H1 (cell line): ENCODE measurements around the gene ODAD3. TPM values are rescaled to one million over a fixed set of nuclear protein-coding genes. Genes with fewer than 3 reads are reported as not detected.

Experiments used
- CTCF ChIA-PET: fragments of 300-600 bp; sonication (Branson Sonifier 250); formaldehyde crosslinking; loops from one replicate; lab custom pipeline; 2021; ENCODE audit not compliant: partially characterized antibody; lab: Charles Lee
- POLR2A ChIA-PET: fragments of 300-600 bp; sonication (Branson Sonifier 250); formaldehyde crosslinking; loops from one replicate; lab custom pipeline; 2021; ENCODE audit warnings: inconsistent platforms; ENCODE audit not compliant: partially characterized antibody; lab: Charles Lee
- DNase-seq, 2 experiments: peaks; one replicate each; pipeline versions ENCODE4 v3.0.0 to v3.0.0-alpha.2; 2010 to 2022; ENCODE audit warnings: low spot score in 2 of 2, low read depth in 1 of 2, mixed read lengths in 1 of 2
- FAIRE-seq: peaks from 2 replicates; lab custom pipeline; 2011; peaks lifted over from hg19 to GRCh38; lab: Jason Lieb, UNC
- H2AFZ ChIP-seq: 2 replicates; pipeline ENCODE4 v1.8.1; 2012; ENCODE audit warnings: low read length, inconsistent platforms
- H2AK5ac ChIP-seq: 2 replicates; pipeline ENCODE4 v1.6.1; 2013; ENCODE audit warnings: low read depth, low read length
- H2BK120ac ChIP-seq: replicated peaks from 2 replicates; pipeline ENCODE3; 2013; ENCODE audit warnings: low read depth, low read length, inconsistent platforms
- H2BK12ac ChIP-seq: 2 replicates; pipeline ENCODE4 v1.6.1; 2013; ENCODE audit warnings: low read depth, low read length
- H2BK15ac ChIP-seq: 2 replicates; pipeline ENCODE4 v1.6.1; 2013; ENCODE audit warnings: low read length
- H2BK20ac ChIP-seq: 2 replicates; pipeline ENCODE4 v1.6.1; 2013; ENCODE audit warnings: low read length
- H2BK5ac ChIP-seq: 2 replicates; pipeline ENCODE4 v1.6.1; 2013; ENCODE audit warnings: low read depth, low read length
- H3K14ac ChIP-seq: 2 replicates; pipeline ENCODE4 v1.6.1; 2013; ENCODE audit warnings: inconsistent platforms; ENCODE audit not compliant: insufficient read length
- H3K18ac ChIP-seq: 2 replicates; pipeline ENCODE4 v1.6.1; 2013; ENCODE audit warnings: low read length; ENCODE audit errors: extremely low read depth
- H3K23ac ChIP-seq: 2 replicates; pipeline ENCODE4 v1.6.1; 2013; ENCODE audit warnings: inconsistent platforms; ENCODE audit not compliant: insufficient read length
- H3K23me2 ChIP-seq: 2 replicates; pipeline ENCODE4 v1.6.1; 2013; ENCODE audit warnings: low read depth, low read length
- H3K27ac ChIP-seq: 2 replicates; pipeline ENCODE4 v1.6.1; 2011; ENCODE audit warnings: low read depth, low read length, inconsistent platforms
- H3K27me3 ChIP-seq, 4 experiments: replicated peaks in 1 of 4; 1 replicate in 1 of 4; 2 replicates in 3 of 4; pipeline versions ENCODE4 v1.6.1 to v1.8.1; 2011 to 2013; ENCODE audit warnings: low read length in 3 of 4, mild to moderate bottlenecking in 3 of 4, inconsistent platforms in 2 of 4, mixed read lengths in 2 of 4, moderate library complexity in 1 of 4; ENCODE audit not compliant: control insufficient read depth in 3 of 4, insufficient read depth in 3 of 4; ENCODE audit errors: extremely low read depth in 1 of 4
- H3K36me3 ChIP-seq, 4 experiments: 2 replicates each; pipeline versions ENCODE4 v1.6.1 to v1.8.1; 2011 to 2013; ENCODE audit warnings: mild to moderate bottlenecking in 4 of 4, low read length in 3 of 4, moderate library complexity in 2 of 4, control low read depth in 1 of 4, inconsistent platforms in 1 of 4; ENCODE audit not compliant: insufficient read depth in 4 of 4, control insufficient read depth in 2 of 4
- H3K4ac ChIP-seq: replicated peaks from 2 replicates; pipeline ENCODE3; 2013; ENCODE audit warnings: low read length, low read depth, mixed read lengths, inconsistent platforms; ENCODE audit not compliant: insufficient read length
- H3K4me1 ChIP-seq, 4 experiments: replicated peaks in 1 of 4; 1 replicate in 1 of 4; 2 replicates in 3 of 4; pipeline versions ENCODE4 v1.6.1 to v1.8.1; 2011 to 2013; ENCODE audit warnings: low read length in 3 of 4, inconsistent platforms in 2 of 4, mixed read lengths in 1 of 4; ENCODE audit not compliant: insufficient read depth in 4 of 4, control insufficient read depth in 3 of 4
- H3K4me2 ChIP-seq, 2 experiments: 2 replicates each; pipeline versions ENCODE4 v1.6.1 to v1.8.1; 2011 to 2013; ENCODE audit warnings: low read depth in 2 of 2, low read length in 2 of 2, control low read depth in 1 of 2, inconsistent platforms in 1 of 2, mild to moderate bottlenecking in 1 of 2; ENCODE audit not compliant: insufficient read depth in 1 of 2
- H3K4me3 ChIP-seq, 4 experiments: fragments of 200-600, 300-600 bp in 1 of 4; sonication (generic), shearing (Covaris generic), sonication (Bioruptor Twin) in 1 of 4; 2 replicates each; pipeline versions ENCODE4 v1.5.1 to v1.8.1; 2011 to 2016; ENCODE audit warnings: low read length in 4 of 4, low read depth in 3 of 4, control low read depth in 2 of 4, inconsistent platforms in 2 of 4, mild to moderate bottlenecking in 2 of 4, mixed read lengths in 1 of 4, moderate library complexity in 1 of 4; ENCODE audit not compliant: insufficient read depth in 2 of 4; ENCODE audit errors: extremely low read depth in 1 of 4
- H3K56ac ChIP-seq: replicated peaks from 2 replicates; pipeline ENCODE3; 2013; ENCODE audit warnings: low read depth, mild to moderate bottlenecking, mixed read lengths, low read length, inconsistent platforms; ENCODE audit not compliant: insufficient read length
- H3K79me1 ChIP-seq: 2 replicates; pipeline ENCODE4 v1.6.1; 2013; ENCODE audit warnings: low read depth, low read length, control low read depth
- H3K79me2 ChIP-seq, 2 experiments: 2 replicates each; pipeline versions ENCODE4 v1.6.1 to v1.8.1; 2012 to 2013; ENCODE audit warnings: low read length in 2 of 2, mild to moderate bottlenecking in 2 of 2, inconsistent platforms in 1 of 2; ENCODE audit not compliant: insufficient read depth in 2 of 2, control insufficient read depth in 1 of 2
- H3K9ac ChIP-seq, 4 experiments: replicated peaks in 1 of 4; 1 replicate in 1 of 4; 2 replicates in 3 of 4; pipeline versions ENCODE4 v1.6.1 to v1.8.1; 2011 to 2013; ENCODE audit warnings: low read depth in 3 of 4, low read length in 3 of 4, control low read depth in 2 of 4, mild to moderate bottlenecking in 2 of 4, moderate library complexity in 2 of 4, inconsistent platforms in 1 of 4; ENCODE audit errors: extremely low read depth in 1 of 4
- H3K9me3 ChIP-seq, 2 experiments: 2 replicates each; pipeline versions ENCODE4 v1.6.1 to v1.8.1; 2012 to 2013; ENCODE audit warnings: mild to moderate bottlenecking in 2 of 2, moderate library complexity in 2 of 2, control low read depth in 1 of 2, inconsistent platforms in 1 of 2, low read depth in 1 of 2, low read length in 1 of 2, mixed read lengths in 1 of 2; ENCODE audit not compliant: insufficient read depth in 2 of 2
- H4K20me1 ChIP-seq, 2 experiments: replicated peaks in 1 of 2; 2 replicates each; pipeline versions ENCODE3 to v1.8.1; 2011 to 2013; ENCODE audit warnings: inconsistent platforms in 2 of 2, low read length in 2 of 2, mild to moderate bottlenecking in 1 of 2; ENCODE audit not compliant: insufficient read depth in 2 of 2, control insufficient read depth in 1 of 2
- H4K5ac ChIP-seq: 2 replicates; pipeline ENCODE4 v1.6.1; 2013; ENCODE audit warnings: low read length, low read depth, mixed read lengths, inconsistent platforms; ENCODE audit not compliant: insufficient read length
- H4K8ac ChIP-seq: 2 replicates; pipeline ENCODE4 v1.8.0; 2013; ENCODE audit warnings: mild to moderate bottlenecking, moderate library complexity, low read length, inconsistent platforms; ENCODE audit not compliant: insufficient read depth; ENCODE audit errors: extremely low read depth
- H4K91ac ChIP-seq: replicated peaks from 2 replicates; pipeline ENCODE3; 2013; ENCODE audit warnings: low read length, mixed read lengths, inconsistent platforms; ENCODE audit not compliant: insufficient read length
- ASH2L ChIP-seq: fragments of 200-600, 300-600 bp; sonication (generic); IDR thresholded peaks from one replicate; pipeline ENCODE4 v1.7.1; 2017; ENCODE audit warnings: low read length
- CEBPB ChIP-seq: IDR thresholded peaks from 2 replicates; pipeline ENCODE4 v1.6.1; 2012; ENCODE audit warnings: low read depth, low read length
- EGR1 ChIP-seq: IDR thresholded peaks from 2 replicates; pipeline ENCODE4 v1.6.1; 2011; ENCODE audit warnings: low read depth, low read length, borderline replicate concordance
- NANOG ChIP-seq: IDR thresholded peaks from 2 replicates; pipeline ENCODE4 v1.6.1; 2011; ENCODE audit warnings: low read length, low read depth, mild to moderate bottlenecking, inconsistent platforms; ENCODE audit not compliant: insufficient read depth, poor library complexity, severe bottlenecking
- PHF8 ChIP-seq: fragments of 200-600 bp; sonication (generic); conservative IDR thresholded peaks from 2 replicates; pipeline ENCODE4 v1.7.1; 2012; ENCODE audit warnings: low read depth, mild to moderate bottlenecking, inconsistent platforms, low read length, moderate library complexity
- RFX5 ChIP-seq: IDR thresholded peaks from 2 replicates; pipeline ENCODE4 v1.6.1; 2011; ENCODE audit warnings: low read depth, low read length, improper control_type of control experiment, borderline replicate concordance
- SP2 ChIP-seq: IDR thresholded peaks from 2 replicates; pipeline ENCODE4 v1.6.1; 2012; ENCODE audit warnings: mild to moderate bottlenecking, low read length, inconsistent platforms
- TAF1 ChIP-seq: IDR thresholded peaks from 2 replicates; pipeline ENCODE4 v1.6.1; 2011; ENCODE audit warnings: mild to moderate bottlenecking, low read depth, low read length
- ZNF274 ChIP-seq: IDR thresholded peaks from 2 replicates; pipeline ENCODE4 v1.7.0; 2012; ENCODE audit warnings: low read length, borderline replicate concordance; ENCODE audit errors: extremely low read depth
- WGBS, 2 experiments: shearing (Covaris generic) in 1 of 2; methylation state at CpG; one replicate each; pipeline versions ENCODE4 v1.1.6 to v1.1.7; 2013 to 2015; ENCODE audit warnings: low lambda C conversion rate in 2 of 2, mixed read lengths in 2 of 2, inconsistent platforms in 1 of 2, low coverage in 1 of 2, missing lambda C conversion rate in 1 of 2; ENCODE audit not compliant: insufficient replicate concordance in 2 of 2, insufficient coverage in 1 of 2, insufficient read length in 1 of 2; ENCODE audit errors: extremely low coverage in 1 of 2, missing lambda C conversion rate in 1 of 2; 5-methylcytosine and 5-hydroxymethylcytosine counted together
- polyA plus RNA-seq, 7 experiments: library from polyadenylated mRNA; depleted of rRNA in 3 of 7; stranded (reverse) in 5 of 7; unstranded in 2 of 7; fragments of >200 nt in 5 of 7; fragments of 200-250 nt in 2 of 7; gene quantifications; 1 replicate in 5 of 7; 2 replicates in 1 of 7; 4 replicates in 1 of 7; pipeline versions ENCODE4 v1.2.1 to v1.2.3, GENCODE V29; 2011 to 2013; ENCODE audit warnings: missing spikeins in 2 of 7, mixed read lengths in 2 of 7
- total RNA-seq: library from RNA; stranded (reverse); fragmentation: NEBNext Ultra II Directional; extraction: Animal tissue kit (Norgen Biotek cat#: 25700); gene quantifications from 2 replicates; pipeline ENCODE4 v1.2.1, GENCODE V29; 2021
- TF ChIP-seq, protein P1 (sequence below): IDR thresholded peaks from 2 replicates; pipeline ENCODE4 v1.6.1; 2012; ENCODE audit warnings: inconsistent platforms
- TF ChIP-seq, protein P2 (sequence below): IDR thresholded peaks from 2 replicates; pipeline ENCODE4 v1.6.1; 2012; ENCODE audit warnings: inconsistent platforms

The ODAD3 gene
- total and polyA plus RNA-seq, 2 of the 8 experiments (the other 6 are each of a cell fraction or from before 2014, with no cell fraction given): 2.1 to 2.2 TPM

DNA sequence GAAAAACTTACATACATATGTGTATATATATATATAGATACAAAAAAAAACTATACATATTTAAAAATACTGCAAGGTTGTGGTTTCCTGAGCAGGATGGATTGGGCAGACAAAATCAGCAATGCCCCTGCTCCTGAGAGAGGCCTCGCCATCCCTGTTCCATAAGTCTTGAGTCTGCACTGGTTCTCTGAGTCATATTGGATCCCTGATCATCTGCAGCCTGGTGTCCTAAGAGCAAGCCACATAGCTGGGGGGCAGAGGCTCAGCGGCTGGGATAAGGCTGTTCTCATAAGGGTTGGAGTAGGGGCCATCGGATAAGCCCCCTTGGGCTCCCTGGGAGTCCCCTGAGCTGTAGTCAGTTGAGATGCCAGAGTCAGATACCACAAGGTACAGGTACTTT lies 57.2 kb downstream of the ODAD3 start:
- H3K14ac ChIP-seq: no peak overlapping the region
- H3K9me3 ChIP-seq: no peaks in the 10 kb centered on the region
- H3K23ac ChIP-seq: no peak overlapping the region
- no peak overlapping the region for H2BK120ac ChIP-seq
- no peaks in the 10 kb centered on the region for H3K27me3 ChIP-seq
- no peak overlapping the region for H2AFZ ChIP-seq
- peaks cover 24% of the 10 kb centered on the region for H3K23me2 ChIP-seq
- ChIA-PET POLR2A (interaction anchor here (0.5 to 5.2 kb wide), 7 partner anchors 10 to 126 kb away, joined by 3 to 34 read pairs (median 4); partner anchors contain the start of gene ELAVL3), CTCF (interaction anchor here (0.6 to 16.8 kb wide), 20 partner anchors 10 to 151 kb away, joined by 3 to 197 read pairs (median 4); partner anchors contain the start of genes CCDC159, ODAD3, PRKCSH and RGL3)
- no peak overlapping the region for H4K91ac ChIP-seq
- no peak overlapping the region for H2BK12ac ChIP-seq
- H3K18ac ChIP-seq: no peak overlapping the region
- H3K4me2 ChIP-seq: no peak overlapping the region
- H3K9ac ChIP-seq: no peak overlapping the region
- H3K4me3 ChIP-seq: no peak overlapping the region
- no peak overlapping the region for H2BK15ac ChIP-seq
- TF ChIP-seq, protein P1, sequence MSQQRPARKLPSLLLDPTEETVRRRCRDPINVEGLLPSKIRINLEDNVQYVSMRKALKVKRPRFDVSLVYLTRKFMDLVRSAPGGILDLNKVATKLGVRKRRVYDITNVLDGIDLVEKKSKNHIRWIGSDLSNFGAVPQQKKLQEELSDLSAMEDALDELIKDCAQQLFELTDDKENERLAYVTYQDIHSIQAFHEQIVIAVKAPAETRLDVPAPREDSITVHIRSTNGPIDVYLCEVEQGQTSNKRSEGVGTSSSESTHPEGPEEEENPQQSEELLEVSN: no peak
- TF ChIP-seq, protein P2, sequence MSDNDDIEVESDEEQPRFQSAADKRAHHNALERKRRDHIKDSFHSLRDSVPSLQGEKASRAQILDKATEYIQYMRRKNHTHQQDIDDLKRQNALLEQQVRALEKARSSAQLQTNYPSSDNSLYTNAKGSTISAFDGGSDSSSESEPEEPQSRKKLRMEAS: no peak
- TF ChIP-seq ZNF274 (no peak), PHF8 (no peak), CEBPB (no peak), SP2 (no peak), RFX5 (no peak), ASH2L (no peak), TAF1 (no peak), EGR1 (no peak), NANOG (no peak)
- no peak overlapping the region for H2AK5ac ChIP-seq
- peaks cover 2% of the 10 kb centered on the region; the same call in 1 of the 2 replicates for H3K79me1 ChIP-seq
- H3K4me1 ChIP-seq: peaks cover 0 to 17% (median 13%) of the 10 kb centered on the region in 4 experiments; a peak in 6 of 7 replicates
- FAIRE-seq (no peak), DNase-seq (no peak)
- H3K36me3 ChIP-seq: no peaks in the 10 kb centered on the region
- H3K56ac ChIP-seq: no peak overlapping the region
- no peak overlapping the region for H4K8ac ChIP-seq
- no peak overlapping the region for H2BK5ac ChIP-seq
- 89% methylated on average over 3 of the region's 3 CpGs; no CpG with 5 or more reads in 1 of the 2 experiments for WGBS, 2 experiments
- no peak overlapping the region for H3K4ac ChIP-seq
- H2BK20ac ChIP-seq: no peak overlapping the region
- H3K27ac ChIP-seq: no peak overlapping the region
- no peak overlapping the region for H4K5ac ChIP-seq
- no peaks in the 10 kb centered on the region for H3K79me2 ChIP-seq
- H4K20me1 ChIP-seq: peaks cover 2 to 4% of the 10 kb centered on the region in 2 experiments
